Gastrocnemius medialis (tissue), 4 donors: ENCODE measurements around the gene IFNG. TPM values are rescaled to one million over a fixed set of nuclear protein-coding genes. Genes with fewer than 3 reads are reported as not detected.

Source experiments
- ATAC-seq, 2 donors: fragments of 150-250 bp; one replicate each; pipeline ENCODE4 v1.9.1; 2016
- DNase-seq, 2 donors: peaks; one replicate each; pipeline ENCODE4 v3.0.0-alpha.2; 2019
- H3K27ac ChIP-seq, 4 donors: fragments of 200-600 bp; sonication (generic); 1 replicate in 1 of 4; 2 replicates in 3 of 4; pipeline ENCODE4 v1.5.1; 2016 to 2018; ENCODE audit warnings: mild to moderate bottlenecking in 2 of 4, moderate library complexity in 1 of 4
- H3K27me3 ChIP-seq, 3 donors: fragments of 200-600 bp; sonication (generic) in 2 of 3; 1 replicate in 1 of 3; 2 replicates in 2 of 3; pipeline versions ENCODE4 v1.5.1 to v1.6.0; 2016 to 2019; ENCODE audit warnings: mild to moderate bottlenecking in 1 of 3, moderate library complexity in 1 of 3
- H3K36me3 ChIP-seq, 2 donors: fragments of 200-600 bp; sonication (generic) in 1 of 2; one replicate each; pipeline ENCODE4 v1.5.1; 2017 to 2018
- H3K4me1 ChIP-seq, 2 donors: fragments of 200-600 bp; sonication (generic) in 1 of 2; one replicate each; pipeline ENCODE4 v1.5.1; 2016 to 2017; ENCODE audit warnings: mild to moderate bottlenecking in 2 of 2
- H3K4me3 ChIP-seq, 4 donors: fragments of 200-600 bp; sonication (generic) in 3 of 4; 1 replicate in 1 of 4; 2 replicates in 3 of 4; pipeline ENCODE4 v1.5.1; 2016 to 2019; ENCODE audit warnings: mild to moderate bottlenecking in 2 of 4
- H3K9me3 ChIP-seq, 3 donors: fragments of 200-600 bp; sonication (generic) in 2 of 3; 1 replicate in 1 of 3; 2 replicates in 2 of 3; pipeline ENCODE4 v1.5.1; 2016 to 2019
- POLR2A ChIP-seq, 2 donors: fragments of 450-650 bp; IDR thresholded peaks; one replicate each; pipeline ENCODE4 v1.6.1; 2017; ENCODE audit warnings: antibody characterized with exemption in 2 of 2, mild to moderate bottlenecking in 2 of 2, moderate library complexity in 2 of 2
- in situ Hi-C, 4 donors: fragments of 200-750 bp; cut with MboI; loops; one replicate each; pipeline versions ENCODE4 v1.15.0 to v1.8.0; 2017; ENCODE audit warnings: low sequenced_read_pairs in 4 of 4
- intact Hi-C: fragments of 100-400 bp; cut with DNase I; formaldehyde crosslinking; loops from one replicate; pipeline ENCODE4 v1.15.1; 2023; ENCODE audit warnings: low total_unique reads
- total RNA-seq, 4 donors: library from RNA; depleted of rRNA; stranded (reverse); fragments of >200 nt; gene quantifications; one replicate each; pipeline versions ENCODE4 v1.1.0 to v1.2.3, GENCODE V29; 2016
- TF ChIP-seq, protein P1 (sequence below), 5 experiments: fragments of 450-650 bp in 3 of 5; fragments of 200-600 bp in 2 of 5; sonication (generic) in 2 of 5; IDR thresholded peaks in 4 of 5; conservative IDR thresholded peaks in 1 of 5; 1 replicate in 4 of 5; 2 replicates in 1 of 5; pipeline ENCODE4 v1.5.1; 2016 to 2019; ENCODE audit warnings: antibody characterized with exemption in 5 of 5, mild to moderate bottlenecking in 3 of 5, moderate library complexity in 3 of 5

IFNG gene
- total RNA-seq, 4 donors from 2014 or later: not detected

DNA sequence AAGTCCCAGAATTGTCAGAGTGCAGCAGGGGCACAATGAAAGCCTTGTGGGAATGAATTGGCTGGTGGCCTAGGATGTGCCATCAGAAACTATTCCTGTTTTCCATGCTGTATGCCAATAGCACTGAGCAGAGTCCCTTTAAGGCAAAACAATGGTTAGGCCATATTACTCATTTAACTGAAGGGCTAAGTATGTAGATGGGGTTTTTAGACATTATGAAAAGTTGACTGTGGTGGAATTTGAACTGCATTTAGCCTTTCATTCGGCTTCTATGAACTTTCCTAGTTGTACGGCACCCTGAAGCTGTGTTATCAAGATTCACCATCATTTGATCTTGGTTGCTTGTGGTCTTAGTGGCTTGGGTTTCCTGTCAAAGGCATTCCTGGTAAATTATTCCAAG lies 41.3 kb upstream of the IFNG start:
- DNase-seq: no peak
- no peak for TF ChIP-seq POLR2A (IDR thresholded peaks at IDR 0.05)
- TF ChIP-seq, protein P1, sequence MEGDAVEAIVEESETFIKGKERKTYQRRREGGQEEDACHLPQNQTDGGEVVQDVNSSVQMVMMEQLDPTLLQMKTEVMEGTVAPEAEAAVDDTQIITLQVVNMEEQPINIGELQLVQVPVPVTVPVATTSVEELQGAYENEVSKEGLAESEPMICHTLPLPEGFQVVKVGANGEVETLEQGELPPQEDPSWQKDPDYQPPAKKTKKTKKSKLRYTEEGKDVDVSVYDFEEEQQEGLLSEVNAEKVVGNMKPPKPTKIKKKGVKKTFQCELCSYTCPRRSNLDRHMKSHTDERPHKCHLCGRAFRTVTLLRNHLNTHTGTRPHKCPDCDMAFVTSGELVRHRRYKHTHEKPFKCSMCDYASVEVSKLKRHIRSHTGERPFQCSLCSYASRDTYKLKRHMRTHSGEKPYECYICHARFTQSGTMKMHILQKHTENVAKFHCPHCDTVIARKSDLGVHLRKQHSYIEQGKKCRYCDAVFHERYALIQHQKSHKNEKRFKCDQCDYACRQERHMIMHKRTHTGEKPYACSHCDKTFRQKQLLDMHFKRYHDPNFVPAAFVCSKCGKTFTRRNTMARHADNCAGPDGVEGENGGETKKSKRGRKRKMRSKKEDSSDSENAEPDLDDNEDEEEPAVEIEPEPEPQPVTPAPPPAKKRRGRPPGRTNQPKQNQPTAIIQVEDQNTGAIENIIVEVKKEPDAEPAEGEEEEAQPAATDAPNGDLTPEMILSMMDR (IDR thresholded peaks at IDR 0.05 in 4 of 5, conservative IDR thresholded peaks at IDR 0.05 in 1 of 5): no peak
- ATAC-seq: no peak

DNA sequence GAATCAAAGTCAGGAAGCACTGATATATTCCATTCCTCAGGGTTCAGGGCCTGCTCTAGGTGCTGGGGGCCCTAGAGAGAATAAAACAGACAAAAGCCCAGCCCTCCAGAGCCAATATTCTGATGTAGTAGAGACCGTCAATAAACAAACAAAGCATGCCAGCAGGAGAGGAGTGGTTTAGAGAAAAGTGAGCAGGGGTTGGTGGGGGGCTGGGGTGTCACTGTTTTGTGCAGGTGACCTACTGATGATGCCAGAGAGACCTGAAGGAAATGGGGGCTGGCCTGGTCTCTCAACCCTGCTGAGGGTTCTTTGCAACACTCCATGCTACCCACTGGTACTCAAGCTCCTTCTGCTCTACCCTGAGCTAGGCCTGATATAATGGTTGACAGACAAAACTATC lies 39.6 kb upstream of the IFNG start:
- in situ Hi-C loops (no loop called here), intact Hi-C loops (no loop called here)
- H3K4me1 ChIP-seq: no peaks in the 10 kb centered on the region
- H3K4me3 ChIP-seq: no peak overlapping the region
- no peak for DNase-seq
- no peak overlapping the region for H3K27ac ChIP-seq
- no peak for ATAC-seq
- no peaks in the 10 kb centered on the region for H3K9me3 ChIP-seq
- H3K36me3 ChIP-seq: no peaks in the 10 kb centered on the region
- H3K27me3 ChIP-seq: no peaks in the 10 kb centered on the region
- TF ChIP-seq POLR2A (IDR thresholded peaks at IDR 0.05): no peak
- TF ChIP-seq, protein P1 (IDR thresholded peaks at IDR 0.05 in 4 of 5, conservative IDR thresholded peaks at IDR 0.05 in 1 of 5): no peak

More for the DNA sequence above, 41.3 kb upstream of the IFNG start:
- Histone ChIP-seq H3K9me3 (no peaks in the 10 kb centered on the region), H3K4me1 (no peaks in the 10 kb centered on the region), H3K27me3 (no peaks in the 10 kb centered on the region), H3K36me3 (no peaks in the 10 kb centered on the region), H3K4me3 (no peak overlapping the region), H3K27ac (no peak overlapping the region)
- intact Hi-C loops: loop anchor here (5.0 kb wide), 1 partner anchor 366 kb away; no protein-coding TSS in a partner anchor
- in situ Hi-C loops: loop anchor here in 1 of 4 donors (25.0 kb wide), 1 partner anchor 461 kb away; no protein-coding TSS in a partner anchor

DNA sequence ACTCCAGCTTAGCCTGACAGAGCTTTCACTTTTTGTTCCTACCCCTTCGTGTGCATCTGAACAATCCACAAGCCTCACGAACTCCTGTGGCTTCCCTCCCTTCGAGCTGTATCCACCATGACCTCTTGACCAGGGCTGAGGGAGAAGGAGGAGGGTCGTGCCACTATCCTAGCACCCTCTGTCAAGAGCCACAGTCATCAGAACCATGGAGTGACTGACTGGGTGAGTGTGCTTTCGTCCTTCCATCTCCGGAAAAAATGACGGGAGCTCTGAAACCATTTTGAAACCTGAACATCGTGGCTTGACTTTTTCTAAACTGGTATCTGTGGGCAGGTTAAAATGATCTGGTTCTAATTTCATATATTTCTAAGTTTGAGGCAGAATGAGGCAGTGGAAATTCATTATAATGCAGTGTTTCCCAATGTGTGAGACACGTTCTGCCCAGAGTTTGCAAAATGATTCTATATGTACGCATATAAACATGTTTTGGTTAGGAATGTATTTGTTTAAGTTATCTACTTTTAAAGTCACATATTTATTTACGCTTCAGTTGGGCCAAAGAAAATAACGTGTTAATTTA lies 39.1 kb upstream of the IFNG start:
- Histone ChIP-seq H3K36me3 (no peaks in the 10 kb centered on the region), H3K27ac (no peak overlapping the region), H3K4me3 (no peak overlapping the region), H3K9me3 (no peaks in the 10 kb centered on the region), H3K27me3 (no peaks in the 10 kb centered on the region), H3K4me1 (no peaks in the 10 kb centered on the region)
- DNase-seq (no peak), ATAC-seq (no peak)
- TF ChIP-seq, protein P1 (IDR thresholded peaks at IDR 0.05 in 4 of 5, conservative IDR thresholded peaks at IDR 0.05 in 1 of 5): no peak
- TF ChIP-seq POLR2A (IDR thresholded peaks at IDR 0.05): no peak
- intact Hi-C loops (no loop called here), in situ Hi-C loops (no loop called here)

DNA sequence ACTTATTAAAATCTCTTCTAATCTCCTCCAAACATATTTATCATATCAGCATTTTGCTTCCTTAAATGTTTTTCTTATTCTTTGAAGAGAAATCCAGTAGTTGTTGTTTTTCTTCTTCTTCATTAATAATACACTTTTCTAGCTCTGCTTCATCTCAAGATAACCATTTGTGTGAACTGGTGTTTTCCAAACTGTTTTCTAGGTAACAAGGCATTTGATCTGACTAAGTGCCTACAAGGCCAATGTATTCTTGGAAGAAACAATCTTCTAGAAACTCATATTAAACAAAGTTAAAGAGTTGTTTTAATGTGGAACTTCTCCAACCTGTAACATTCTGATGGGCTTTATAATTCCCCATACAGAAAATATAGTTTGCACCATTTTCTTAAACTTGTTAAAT lies 30.8 kb upstream of the IFNG start:
- in situ Hi-C loops (no loop called here), intact Hi-C loops (no loop called here)
- DNase-seq (no peak), ATAC-seq (no peak)
- no peak for TF ChIP-seq POLR2A (IDR thresholded peaks at IDR 0.05)
- TF ChIP-seq, protein P1 (IDR thresholded peaks at IDR 0.05 in 4 of 5, conservative IDR thresholded peaks at IDR 0.05 in 1 of 5): no peak
- H3K4me1 ChIP-seq: no peaks in the 10 kb centered on the region
- H3K36me3 ChIP-seq: no peaks in the 10 kb centered on the region
- no peaks in the 10 kb centered on the region for H3K9me3 ChIP-seq
- H3K27me3 ChIP-seq: no peaks in the 10 kb centered on the region
- no peak overlapping the region for H3K4me3 ChIP-seq
- no peak overlapping the region for H3K27ac ChIP-seq

DNA sequence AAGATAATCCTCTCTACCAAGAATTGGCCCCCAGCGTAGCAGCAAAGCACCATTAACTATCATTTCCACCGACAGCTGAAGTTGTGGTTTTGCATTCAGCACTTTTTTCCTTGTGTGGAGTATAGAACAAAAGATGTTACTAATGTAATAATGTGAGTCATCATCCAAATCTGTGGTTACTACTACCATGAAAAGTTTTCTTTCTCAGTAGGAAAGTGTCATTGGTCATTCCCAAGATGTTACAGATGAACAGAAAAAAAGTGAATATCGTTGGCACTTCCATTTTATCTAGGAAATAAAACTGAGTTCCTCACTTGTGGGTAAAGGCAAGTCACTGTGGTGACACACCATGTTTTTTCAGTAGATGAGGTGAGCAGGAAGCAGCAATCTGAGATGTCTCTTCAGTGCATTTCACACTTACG lies 30.3 kb upstream of the IFNG start:
- no peaks in the 10 kb centered on the region for H3K36me3 ChIP-seq
- no peak overlapping the region for H3K4me3 ChIP-seq
- intact Hi-C loops (no loop called here), in situ Hi-C loops (no loop called here)
- ATAC-seq (no peak), DNase-seq (no peak)
- no peaks in the 10 kb centered on the region for H3K27me3 ChIP-seq
- no peaks in the 10 kb centered on the region for H3K9me3 ChIP-seq
- TF ChIP-seq, protein P1 (IDR thresholded peaks at IDR 0.05 in 4 of 5, conservative IDR thresholded peaks at IDR 0.05 in 1 of 5): no peak
- no peak overlapping the region for H3K27ac ChIP-seq
- no peaks in the 10 kb centered on the region for H3K4me1 ChIP-seq
